Osteoblast (primary cell): ENCODE measurements around the gene WIPF3. TPM values are rescaled to one million over a fixed set of nuclear protein-coding genes. Genes with fewer than 3 reads are reported as not detected.

Source experiments
- DNase-seq: peaks from one replicate; pipeline ENCODE4 v3.0.0; 2011; ENCODE audit warnings: low spot score, mixed read lengths; ENCODE audit not compliant: insufficient read length; ENCODE audit errors: missing footprints
- H2AFZ ChIP-seq: 2 replicates; pipeline ENCODE4 v1.6.0; 2011; ENCODE audit warnings: mild to moderate bottlenecking, low read length
- H3K27ac ChIP-seq: 2 replicates; pipeline ENCODE4 v1.5.1; 2011; ENCODE audit warnings: mild to moderate bottlenecking, low read depth, low read length, moderate library complexity
- H3K27me3 ChIP-seq: 2 replicates; pipeline ENCODE4 v1.6.0; 2012; ENCODE audit warnings: mild to moderate bottlenecking, control low read depth, inconsistent platforms, low read length, moderate library complexity; ENCODE audit not compliant: insufficient read depth
- H3K36me3 ChIP-seq: 2 replicates; pipeline ENCODE4 v1.5.1; 2011; ENCODE audit warnings: mild to moderate bottlenecking, low read length, control low read depth, moderate library complexity; ENCODE audit not compliant: insufficient read depth
- H3K4me1 ChIP-seq: 2 replicates; pipeline ENCODE4 v1.5.1; 2011; ENCODE audit warnings: mild to moderate bottlenecking, low read length, control low read depth, moderate library complexity; ENCODE audit not compliant: insufficient read depth
- H3K4me2 ChIP-seq: 2 replicates; pipeline ENCODE4 v1.6.0; 2011; ENCODE audit warnings: mild to moderate bottlenecking, low read length; ENCODE audit not compliant: insufficient read depth
- H3K4me3 ChIP-seq: fragments of 200-600 bp; sonication (generic); 3 replicates; pipeline ENCODE4 v1.5.1; 2012; ENCODE audit warnings: mild to moderate bottlenecking, low read length, inconsistent platforms; ENCODE audit not compliant: insufficient read depth
- H3K79me2 ChIP-seq: 2 replicates; pipeline ENCODE4 v1.6.0; 2012; ENCODE audit warnings: mild to moderate bottlenecking, low read length, control low read depth, inconsistent platforms; ENCODE audit not compliant: insufficient read depth
- H3K9me3 ChIP-seq: 2 replicates; pipeline ENCODE4 v1.5.1; 2011; ENCODE audit warnings: low read depth, low read length, control low read depth
- H4K20me1 ChIP-seq: 2 replicates; pipeline ENCODE4 v1.6.0; 2012; ENCODE audit warnings: mild to moderate bottlenecking, low read length, control low read depth; ENCODE audit not compliant: insufficient read depth
- total RNA-seq: library from RNA; depleted of rRNA; stranded (reverse); fragments of >200 nt; gene quantifications from 2 replicates; pipeline ENCODE4 v1.2.3, GENCODE V29; 2012
- TF ChIP-seq, protein P1 (sequence below): IDR thresholded peaks from 2 replicates; pipeline ENCODE4 v1.5.1; 2011; ENCODE audit warnings: mild to moderate bottlenecking, low read depth, low read length, moderate library complexity; ENCODE audit errors: extremely low read depth

WIPF3 gene
- total RNA-seq, 1 donor, result not detected

DNA sequence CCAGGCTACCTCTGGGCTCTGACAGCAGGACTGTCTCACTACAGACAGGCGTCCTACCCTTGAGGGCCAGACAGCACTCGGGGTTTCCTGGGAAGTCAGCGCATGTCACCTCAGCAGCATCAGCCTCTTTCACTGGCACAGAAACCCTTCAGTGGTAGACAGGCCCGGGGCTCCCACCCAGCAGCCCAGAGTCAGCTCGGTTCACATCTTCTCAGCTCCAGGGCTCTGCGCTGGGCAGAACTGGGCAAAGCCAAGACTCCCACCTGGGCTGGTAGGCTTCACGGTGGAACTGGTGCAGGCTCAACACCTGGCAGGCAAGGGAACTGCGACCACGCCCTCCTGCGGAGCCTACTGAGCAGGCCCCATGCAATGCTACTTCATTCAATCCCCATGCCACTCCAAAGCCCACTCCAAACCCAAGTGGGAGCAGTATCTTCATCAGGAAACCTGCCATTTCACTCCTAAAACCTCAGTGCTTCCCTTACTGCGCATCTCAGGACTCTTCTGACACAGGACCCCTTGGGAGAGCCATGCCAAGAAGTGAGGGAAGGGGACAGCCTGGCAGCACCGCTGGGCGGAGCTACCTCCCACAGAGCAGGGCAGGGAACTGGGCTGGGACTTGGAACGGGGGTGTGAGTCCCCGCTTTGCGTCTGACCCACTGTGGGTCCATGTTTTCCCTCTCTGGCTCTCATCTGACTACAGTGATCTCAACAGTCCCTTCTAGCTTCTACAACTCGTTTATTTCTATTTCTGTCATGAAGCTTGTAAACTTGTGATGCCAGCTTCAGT lies 122.9 kb downstream of the WIPF3 start:
- Histone ChIP-seq H3K27me3 (no peaks in the 10 kb centered on the region), H3K9me3 (no peaks in the 10 kb centered on the region), H3K36me3 (peaks cover 21% of the 10 kb centered on the region), H3K27ac (no peak overlapping the region), H3K4me1 (no peaks in the 10 kb centered on the region), H3K4me2 (no peak overlapping the region), H3K79me2 (peaks cover 4% of the 10 kb centered on the region), H2AFZ (no peak overlapping the region), H3K4me3 (no peak overlapping the region), H4K20me1 (peaks cover 8% of the 10 kb centered on the region)
- DNase-seq, result no peak
- TF ChIP-seq, protein P1, sequence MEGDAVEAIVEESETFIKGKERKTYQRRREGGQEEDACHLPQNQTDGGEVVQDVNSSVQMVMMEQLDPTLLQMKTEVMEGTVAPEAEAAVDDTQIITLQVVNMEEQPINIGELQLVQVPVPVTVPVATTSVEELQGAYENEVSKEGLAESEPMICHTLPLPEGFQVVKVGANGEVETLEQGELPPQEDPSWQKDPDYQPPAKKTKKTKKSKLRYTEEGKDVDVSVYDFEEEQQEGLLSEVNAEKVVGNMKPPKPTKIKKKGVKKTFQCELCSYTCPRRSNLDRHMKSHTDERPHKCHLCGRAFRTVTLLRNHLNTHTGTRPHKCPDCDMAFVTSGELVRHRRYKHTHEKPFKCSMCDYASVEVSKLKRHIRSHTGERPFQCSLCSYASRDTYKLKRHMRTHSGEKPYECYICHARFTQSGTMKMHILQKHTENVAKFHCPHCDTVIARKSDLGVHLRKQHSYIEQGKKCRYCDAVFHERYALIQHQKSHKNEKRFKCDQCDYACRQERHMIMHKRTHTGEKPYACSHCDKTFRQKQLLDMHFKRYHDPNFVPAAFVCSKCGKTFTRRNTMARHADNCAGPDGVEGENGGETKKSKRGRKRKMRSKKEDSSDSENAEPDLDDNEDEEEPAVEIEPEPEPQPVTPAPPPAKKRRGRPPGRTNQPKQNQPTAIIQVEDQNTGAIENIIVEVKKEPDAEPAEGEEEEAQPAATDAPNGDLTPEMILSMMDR, result no peak

DNA sequence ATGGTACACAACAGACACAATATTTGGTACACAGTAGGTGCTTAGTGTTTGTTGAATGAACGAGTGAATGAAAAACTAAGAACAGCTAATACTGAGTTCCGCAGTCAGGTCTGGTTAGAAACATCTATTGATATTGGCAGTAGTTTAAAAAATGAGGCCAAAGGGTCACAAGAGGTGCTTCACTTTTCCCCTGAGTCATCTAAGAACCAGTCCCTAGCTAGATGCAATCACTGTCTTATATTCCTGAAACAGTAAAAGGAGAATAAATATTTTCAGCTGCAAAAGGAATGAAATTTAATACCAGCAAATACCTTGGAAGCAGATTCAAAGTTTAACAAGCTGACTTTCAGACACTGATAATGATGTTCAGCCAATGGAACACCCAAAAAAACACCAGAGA lies 128.8 kb downstream of the WIPF3 start:
- Histone ChIP-seq H3K9me3 (no peaks in the 10 kb centered on the region), H4K20me1 (peaks cover 11% of the 10 kb centered on the region), H3K4me1 (peaks cover 11% of the 10 kb centered on the region), H3K4me2 (no peak overlapping the region), H3K36me3 (peaks cover 55% of the 10 kb centered on the region), H3K79me2 (peaks cover 4% of the 10 kb centered on the region), H3K4me3 (no peak overlapping the region), H2AFZ (no peak overlapping the region), H3K27me3 (no peaks in the 10 kb centered on the region), H3K27ac (no peak overlapping the region)
- TF ChIP-seq, protein P1, result no peak
- no peak for DNase-seq

DNA sequence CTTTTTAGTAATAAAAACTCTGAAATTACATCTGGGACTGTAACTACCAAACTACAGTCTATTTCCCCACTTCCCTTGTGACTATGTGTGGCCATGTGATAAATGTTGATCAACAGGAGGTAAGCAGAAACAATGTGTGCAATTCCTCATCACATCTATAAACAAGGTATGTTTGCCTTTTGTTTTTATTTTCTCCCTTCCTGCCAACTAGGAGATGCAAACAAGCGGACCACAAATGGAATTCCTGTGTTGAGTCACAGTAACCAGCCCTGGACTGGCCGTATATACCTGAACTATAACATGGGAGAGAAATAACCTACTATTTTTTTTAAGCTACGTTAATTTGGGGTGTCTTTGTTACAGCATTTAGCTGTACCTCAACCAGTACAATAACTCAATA lies 130.8 kb downstream of the WIPF3 start:
- peaks cover 59% of the 10 kb centered on the region for H3K36me3 ChIP-seq
- DNase-seq, result no peak

DNA sequence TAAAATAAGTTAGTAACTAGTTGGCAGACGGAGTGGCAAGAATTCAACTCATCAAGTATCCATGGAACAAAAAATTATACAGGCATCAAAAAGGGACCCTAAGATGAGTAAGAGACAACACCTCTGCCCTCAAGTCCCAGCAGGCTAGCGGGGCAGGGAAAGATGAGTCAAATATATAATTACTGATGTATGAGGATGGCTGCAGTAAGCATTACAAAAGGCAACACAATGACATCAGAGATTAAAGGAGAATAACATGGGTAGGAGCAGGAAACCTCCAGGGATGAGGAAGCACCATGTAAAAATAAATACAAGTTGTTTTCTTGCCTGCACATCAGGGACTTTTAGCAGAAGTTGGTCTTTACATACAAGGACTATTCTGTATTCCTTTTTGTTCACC lies 133.9 kb downstream of the WIPF3 start:
- no peak overlapping the region for H3K4me3 ChIP-seq
- H4K20me1 ChIP-seq, result no peaks in the 10 kb centered on the region
- H3K27me3 ChIP-seq, result no peaks in the 10 kb centered on the region
- H3K9me3 ChIP-seq, result no peaks in the 10 kb centered on the region
- H3K4me1 ChIP-seq, result peaks cover 7% of the 10 kb centered on the region
- no peak overlapping the region for H3K27ac ChIP-seq
- no peak overlapping the region for H3K4me2 ChIP-seq
- DNase-seq, result no peak
- peaks cover 68% of the 10 kb centered on the region for H3K36me3 ChIP-seq
- TF ChIP-seq, protein P1, result no peak
- no peak overlapping the region for H2AFZ ChIP-seq
- no peaks in the 10 kb centered on the region for H3K79me2 ChIP-seq

More for the DNA sequence above, 130.8 kb downstream of the WIPF3 start:
- no peak overlapping the region for H3K27ac ChIP-seq
- H2AFZ ChIP-seq, result no peak overlapping the region
- H3K4me1 ChIP-seq, result peaks cover 11% of the 10 kb centered on the region
- H3K4me2 ChIP-seq, result no peak overlapping the region
- no peaks in the 10 kb centered on the region for H3K79me2 ChIP-seq
- H4K20me1 ChIP-seq, result peaks cover 6% of the 10 kb centered on the region
- H3K4me3 ChIP-seq, result no peak overlapping the region
- TF ChIP-seq, protein P1, result no peak
- H3K9me3 ChIP-seq, result no peaks in the 10 kb centered on the region
- H3K27me3 ChIP-seq, result no peaks in the 10 kb centered on the region
